Measurements from ENCODE around the gene S100PBP. TPM values are rescaled to one million over a fixed set of nuclear protein-coding genes. Genes with fewer than 3 reads are reported as not detected.
"Not testable (repeated sequence)": the region's sequence is repeated elsewhere in the genome, so short reads cannot be mapped to it uniquely, and the experiment has no call there.

S100PBP gene
- total and polyA plus RNA-seq, 10 of the 15 experiments (the other 5 are each of a cell fraction or from before 2014, with no cell fraction given), result 17.0 to 98.3 (median 40.6) TPM

DNA sequence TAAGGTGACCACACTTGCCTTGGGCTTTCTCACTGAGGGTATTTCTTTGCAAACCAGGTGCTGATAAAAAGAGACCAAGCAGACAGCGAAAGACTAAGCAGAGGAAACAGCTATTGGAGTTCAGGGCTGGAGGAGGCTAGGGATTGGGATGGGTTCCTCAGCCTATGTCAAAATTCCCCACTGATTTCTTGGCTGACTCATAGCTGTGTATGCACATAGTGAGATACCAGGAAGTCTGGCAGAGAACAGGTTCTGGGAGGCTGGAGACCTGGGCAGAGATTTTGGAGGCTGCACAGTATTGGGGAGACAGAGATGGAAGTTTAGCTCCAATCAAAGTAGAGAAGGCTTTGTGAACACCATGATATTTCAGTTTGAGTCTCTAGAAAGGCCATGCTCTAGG, 25.6 kb upstream of the S100PBP start (continued):
- TF ChIP-seq ZNF24 (IDR thresholded peaks at IDR 0.05) (no peak), SUZ12 (IDR thresholded peaks at IDR 0.05; ENCODE audit: unreplicated experiment) (no peak)

DNA sequence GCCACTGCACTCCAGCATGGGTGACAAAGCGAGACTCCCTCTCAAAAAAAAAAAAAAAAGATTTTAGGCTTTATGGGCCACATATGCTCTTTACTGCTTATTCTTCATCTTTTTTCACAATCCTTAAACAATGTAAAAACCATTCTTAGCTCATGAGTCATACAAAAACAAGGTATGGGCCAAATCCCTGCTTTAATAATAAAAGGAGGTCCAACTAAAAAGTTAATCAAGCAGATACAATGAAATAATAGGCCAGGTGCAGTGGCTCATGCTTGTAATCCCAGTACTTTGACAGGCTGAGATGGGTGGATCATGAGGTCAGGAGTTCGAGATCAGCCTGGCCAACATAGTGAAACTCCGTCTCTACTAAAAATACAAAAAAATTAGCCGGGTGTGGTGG, 21.7 kb upstream of the S100PBP start:
- H3K9ac ChIP-seq (ENCODE audit: control insufficient read depth, insufficient read depth, low read length); H3K27ac ChIP-seq (ENCODE audit: control insufficient read depth, insufficient read depth); H3K4me3 ChIP-seq; in situ Hi-C loops (cut with MboI); FAIRE-seq; H3K79me2 ChIP-seq (ENCODE audit: control insufficient read depth, insufficient read depth, low read length); H4K20me1 ChIP-seq (ENCODE audit: control insufficient read depth, insufficient read depth); H3K4me1 ChIP-seq (ENCODE audit: control insufficient read depth, insufficient read depth, low read length); H3K4me2 ChIP-seq (ENCODE audit: control insufficient read depth, insufficient read depth); H2AFZ ChIP-seq (ENCODE audit: control insufficient read depth, low read depth, low read length); POLR2A ChIA-PET; H3K9me3 ChIP-seq (replicated peaks; ENCODE audit: control insufficient read depth, insufficient read depth, low read length); intact Hi-C loops (cut with micrococcal nuclease; ENCODE audit: unreplicated experiment); BruUV-seq (replicated peaks); DNase-seq (ENCODE audit: low read depth, low spot score); RAD21 ChIA-PET (ENCODE audit: unreplicated experiment); ATAC-seq; H3K27me3 ChIP-seq (replicated peaks in 1 of 2; ENCODE audit: control insufficient read depth in 2 of 2, insufficient read depth in 2 of 2, low read length in 1 of 2): not testable (repeated sequence)
- peaks cover 6 to 19% of the 10 kb centered on the region in 2 experiments for H3K36me3 ChIP-seq (ENCODE audit: control insufficient read depth in 2 of 2, insufficient read depth in 2 of 2, low read length in 1 of 2)
- ChIA-PET SMC1A (ENCODE audit: uncharacterized antibody, unreplicated experiment) (interaction anchor here (0.6 kb wide), 2 partner anchors 81 to 229 kb away, joined by 3 to 4 read pairs; no protein-coding TSS in a partner anchor), CTCF (interaction anchor here (0.6 to 1.4 kb wide), 2 partner anchors 22 to 525 kb away, joined by 3 read pairs; no protein-coding TSS in a partner anchor)
- 94% methylated on average over 4 of the region's 4 CpGs for WGBS (ENCODE audit: insufficient coverage, insufficient replicate concordance, low lambda C conversion rate, missing lambda C conversion rate)

DNA sequence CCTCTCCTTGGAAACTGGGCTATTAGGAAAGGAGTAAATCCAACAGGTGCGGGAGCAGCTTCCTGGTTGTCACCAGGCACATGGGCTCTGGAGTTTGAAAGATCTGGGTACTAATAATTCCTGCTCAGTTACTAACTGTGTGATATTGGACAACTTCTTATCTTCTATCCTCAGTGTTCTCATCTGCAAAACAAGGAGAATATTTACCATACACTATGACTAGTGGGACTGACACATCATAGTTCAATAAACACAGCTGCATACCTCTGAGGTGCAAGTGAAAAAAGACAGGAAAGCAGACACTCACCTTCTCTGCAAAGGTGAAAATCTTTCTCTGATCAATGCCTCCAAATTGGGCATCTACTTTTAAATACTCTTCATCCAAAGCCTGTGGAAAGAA, 20.0 kb upstream of the S100PBP start:
- Histone ChIP-seq H3K79me2 (ENCODE audit: control insufficient read depth, insufficient read depth, low read length) (no peaks in the 10 kb centered on the region), H3K4me3 (no peak overlapping the region), H3K27me3 (replicated peaks in 1 of 2; ENCODE audit: control insufficient read depth in 2 of 2, insufficient read depth in 2 of 2, low read length in 1 of 2) (no peaks in the 10 kb centered on the region), H3K27ac (ENCODE audit: control insufficient read depth, insufficient read depth) (no peak overlapping the region), H3K36me3 (ENCODE audit: control insufficient read depth in 2 of 2, insufficient read depth in 2 of 2, low read length in 1 of 2) (peaks cover 0 to 7% of the 10 kb centered on the region in 2 experiments), H3K9ac (ENCODE audit: control insufficient read depth, insufficient read depth, low read length) (no peak overlapping the region), H3K4me1 (ENCODE audit: control insufficient read depth, insufficient read depth, low read length) (peaks cover 9% of the 10 kb centered on the region; the same call in 1 of the 2 replicates), H4K20me1 (ENCODE audit: control insufficient read depth, insufficient read depth) (no peaks in the 10 kb centered on the region), H3K9me3 (replicated peaks; ENCODE audit: control insufficient read depth, insufficient read depth, low read length) (no peaks in the 10 kb centered on the region), H3K4me2 (ENCODE audit: control insufficient read depth, insufficient read depth) (no peak overlapping the region), H2AFZ (ENCODE audit: control insufficient read depth, low read depth, low read length) (no peak overlapping the region)
- TF ChIP-seq NFYA (IDR thresholded peaks at IDR 0.05; ENCODE audit: borderline replicate concordance, low read depth, low read length), result no peak
- SMC1A ChIA-PET (ENCODE audit: uncharacterized antibody, unreplicated experiment), result interaction anchor here (0.6 to 0.9 kb wide), 2 partner anchors 23 to 173 kb away, joined by 3 read pairs; no protein-coding TSS in a partner anchor
- in situ Hi-C loops (cut with MboI) (no loop called here), intact Hi-C loops (cut with micrococcal nuclease; ENCODE audit: unreplicated experiment) (no loop called here)
- RAD21 ChIA-PET (ENCODE audit: unreplicated experiment), result interaction anchor here (1.0 kb wide), 1 partner anchor 78 kb away, joined by 3 read pairs; no protein-coding TSS in a partner anchor
- WGBS (ENCODE audit: insufficient coverage, insufficient replicate concordance, low lambda C conversion rate, missing lambda C conversion rate), result 100% methylated on average over 1 of the region's 1 CpG
- POLR2A ChIA-PET, result interaction anchor here (0.5 to 0.6 kb wide), 2 partner anchors 41 to 240 kb away, joined by 3 read pairs; no protein-coding TSS in a partner anchor
- DNase-seq (ENCODE audit: low read depth, low spot score) (no peak), FAIRE-seq (no peak), ATAC-seq (no peak)
- BruUV-seq (replicated peaks), result no TSS peak
- CTCF ChIA-PET, result interaction anchor here (0.5 kb wide), 1 partner anchor 84 kb away, joined by 3 read pairs; no protein-coding TSS in a partner anchor

Data from GM12878 (cell line).